Loucy (cell line): ENCODE data around the gene ABHD12.

Experiments used
- H2AFZ ChIP-seq: fragments of 200-600 bp; sonication (generic); 2 replicates; pipeline ENCODE4 v1.6.0; 2016; ENCODE audit warnings: antibody characterized with exemption, mild to moderate bottlenecking, low read length, moderate library complexity
- H3F3A ChIP-seq: fragments of 200-600 bp; 2 replicates; pipeline ENCODE4 v1.6.0; 2016; ENCODE audit warnings: antibody characterized with exemption, low read depth, mild to moderate bottlenecking
- H3K27me3 ChIP-seq: fragments of 200-600 bp; sonication (generic); 2 replicates; pipeline ENCODE4 v1.6.1; 2014; ENCODE audit warnings: low read length, mild to moderate bottlenecking; ENCODE audit not compliant: insufficient read depth, poor library complexity, severe bottlenecking
- H3K36me3 ChIP-seq: fragments of 200-600 bp; sonication (generic); 2 replicates; pipeline ENCODE4 v1.6.1; 2016; ENCODE audit warnings: low read length; ENCODE audit not compliant: insufficient read depth
- H3K4me1 ChIP-seq: fragments of 200-600 bp; sonication (generic); 2 replicates; pipeline ENCODE4 v1.5.1; 2014; ENCODE audit warnings: low read length, mild to moderate bottlenecking; ENCODE audit not compliant: insufficient read depth, poor library complexity, severe bottlenecking
- H3K4me2 ChIP-seq: fragments of 200-600 bp; sonication (generic); 2 replicates; pipeline ENCODE4 v1.6.0; 2014; ENCODE audit warnings: antibody characterized with exemption, low read length, low read depth, mild to moderate bottlenecking; ENCODE audit not compliant: poor library complexity, severe bottlenecking
- H3K4me3 ChIP-seq: fragments of 200-600 bp; sonication (generic); 2 replicates; pipeline ENCODE4 v1.5.1; 2014; ENCODE audit warnings: low read length, mild to moderate bottlenecking, mixed read lengths; ENCODE audit not compliant: poor library complexity, severe bottlenecking
- H3K79me2 ChIP-seq: fragments of 200-600 bp; sonication (generic); 2 replicates; pipeline ENCODE4 v1.6.1; 2014; ENCODE audit warnings: low read length; ENCODE audit not compliant: insufficient read depth
- H3K9ac ChIP-seq: fragments of 200-600 bp; sonication (generic); 2 replicates; pipeline ENCODE4 v1.6.0; 2014; ENCODE audit warnings: mild to moderate bottlenecking, low read depth, low read length, moderate library complexity; ENCODE audit not compliant: poor library complexity, severe bottlenecking
- H3K9me2 ChIP-seq: fragments of 200-600 bp; sonication (generic); replicated peaks from 2 replicates; pipeline ENCODE4 v1.6.1; 2016; ENCODE audit warnings: low read depth, low read length, mixed read lengths
- H3K9me3 ChIP-seq: fragments of 200-600 bp; sonication (generic); 2 replicates; pipeline ENCODE4 v1.6.1; 2014; ENCODE audit warnings: mild to moderate bottlenecking, antibody characterized with exemption, low read length, low read depth; ENCODE audit not compliant: insufficient read depth
- H4K20me1 ChIP-seq: fragments of 200-600 bp; sonication (generic); 2 replicates; pipeline ENCODE4 v1.6.0; 2014; ENCODE audit warnings: antibody characterized with exemption, low read length, mild to moderate bottlenecking; ENCODE audit not compliant: insufficient read depth, poor library complexity, severe bottlenecking
- CTCF ChIP-seq: fragments of 200-600 bp; sonication (generic); conservative IDR thresholded peaks from 2 replicates; pipeline ENCODE4 v1.5.1; 2014; ENCODE audit warnings: mild to moderate bottlenecking, antibody characterized with exemption, low read length
- EZH2phosphoT487 ChIP-seq: fragments of 200-600 bp; IDR thresholded peaks from 2 replicates; pipeline ENCODE4 v1.6.1; 2018; ENCODE audit warnings: antibody characterized with exemption, mild to moderate bottlenecking, moderate library complexity, borderline replicate concordance

The ABHD12 gene

GRCh38 chr20:25424536-25424935 lies 33.9 kb upstream of the ABHD12 start:
- H3K4me3 ChIP-seq, result no peak overlapping the region
- H2AFZ ChIP-seq, result no peak overlapping the region
- no peaks in the 10 kb centered on the region for H3K27me3 ChIP-seq
- no peaks in the 10 kb centered on the region for H3K9me2 ChIP-seq
- H3F3A ChIP-seq, result no peaks in the 10 kb centered on the region
- no peak overlapping the region for H3K4me2 ChIP-seq
- H3K9ac ChIP-seq, result no peak overlapping the region
- H3K4me1 ChIP-seq, result no peaks in the 10 kb centered on the region
- H3K9me3 ChIP-seq, result no peaks in the 10 kb centered on the region
- H4K20me1 ChIP-seq, result no peaks in the 10 kb centered on the region
- H3K79me2 ChIP-seq, result no peaks in the 10 kb centered on the region
- TF ChIP-seq EZH2phosphoT487 (no peak), CTCF (no peak)
- H3K36me3 ChIP-seq, result peaks cover 21% of the 10 kb centered on the region

GRCh38 chr20:25422032-25422431 lies 31.4 kb upstream of the ABHD12 start:
- no peaks in the 10 kb centered on the region for H3K79me2 ChIP-seq
- peaks cover 25% of the 10 kb centered on the region; the same call in 1 of the 2 replicates for H3K36me3 ChIP-seq
- H3K4me2 ChIP-seq, result no peak overlapping the region
- no peak overlapping the region for H2AFZ ChIP-seq
- H3K4me1 ChIP-seq, result no peaks in the 10 kb centered on the region
- no peaks in the 10 kb centered on the region for H3F3A ChIP-seq
- H3K9me2 ChIP-seq, result no peaks in the 10 kb centered on the region
- no peaks in the 10 kb centered on the region for H3K9me3 ChIP-seq
- TF ChIP-seq CTCF (no peak), EZH2phosphoT487 (no peak)
- H3K4me3 ChIP-seq, result no peak overlapping the region
- no peak overlapping the region for H3K9ac ChIP-seq
- H3K27me3 ChIP-seq, result no peaks in the 10 kb centered on the region
- H4K20me1 ChIP-seq, result no peaks in the 10 kb centered on the region

GRCh38 chr20:25421102-25421501 lies 30.5 kb upstream of the ABHD12 start:
- Histone ChIP-seq H3K79me2 (no peaks in the 10 kb centered on the region), H3K9me3 (no peaks in the 10 kb centered on the region), H3K27me3 (no peaks in the 10 kb centered on the region), H3K9ac (no peak overlapping the region), H2AFZ (no peak overlapping the region), H3K4me1 (no peaks in the 10 kb centered on the region), H3K4me3 (no peak overlapping the region), H3K4me2 (no peak overlapping the region), H3K36me3 (peaks cover 18% of the 10 kb centered on the region; the same call in 1 of the 2 replicates), H4K20me1 (no peaks in the 10 kb centered on the region), H3F3A (no peaks in the 10 kb centered on the region), H3K9me2 (no peaks in the 10 kb centered on the region)
- no peak for TF ChIP-seq CTCF
- TF ChIP-seq EZH2phosphoT487, result no peak
